Central memory CD8-positive, alpha-beta T cell (primary cell): ENCODE data around the gene PPP2R3B.
A peak's percentile ranks its signal among the peaks of the same experiment; 100 is the strongest.
"Not testable (repeated sequence)": the region's sequence is repeated elsewhere in the genome, so short reads cannot be mapped to it uniquely, and the experiment has no call there.

Source experiments
- ATAC-seq: fragments of 150-1000 bp; cut with Tn5 transposase; replicated peaks from 2 replicates; pipeline ENCODE4 v1.10.0; 2022; ENCODE audit warnings: mild to moderate bottlenecking, moderate FRiP score, moderate number of reproducible peaks; ENCODE audit not compliant: poor library complexity, severe bottlenecking; ENCODE audit errors: extremely low read depth
- DNase-seq, 2 donors: peaks; one replicate each; pipeline ENCODE4 v3.0.0; 2021; ENCODE audit warnings: low spot score in 2 of 2
- H3K27ac Mint-ChIP-seq: one replicate; pipeline ENCODE4 v1.8.0; 2022; ENCODE audit warnings: low read depth, mild to moderate bottlenecking, moderate library complexity, mixed read lengths
- H3K27me3 Mint-ChIP-seq: one replicate; pipeline ENCODE4 v1.8.0; 2022; ENCODE audit warnings: mixed read lengths
- H3K36me3 Mint-ChIP-seq: one replicate; pipeline ENCODE4 v1.8.0; 2022; ENCODE audit warnings: mild to moderate bottlenecking, moderate library complexity, mixed read lengths; ENCODE audit not compliant: insufficient read depth
- H3K4me1 Mint-ChIP-seq: one replicate; pipeline ENCODE4 v1.8.0; 2022; ENCODE audit warnings: mixed read lengths
- H3K4me3 Mint-ChIP-seq: one replicate; pipeline ENCODE4 v1.8.0; 2022; ENCODE audit warnings: mild to moderate bottlenecking, moderate library complexity, mixed read lengths
- H3K9me3 Mint-ChIP-seq: one replicate; pipeline ENCODE4 v1.8.0; 2022; ENCODE audit warnings: mixed read lengths

PPP2R3B gene

DNA sequence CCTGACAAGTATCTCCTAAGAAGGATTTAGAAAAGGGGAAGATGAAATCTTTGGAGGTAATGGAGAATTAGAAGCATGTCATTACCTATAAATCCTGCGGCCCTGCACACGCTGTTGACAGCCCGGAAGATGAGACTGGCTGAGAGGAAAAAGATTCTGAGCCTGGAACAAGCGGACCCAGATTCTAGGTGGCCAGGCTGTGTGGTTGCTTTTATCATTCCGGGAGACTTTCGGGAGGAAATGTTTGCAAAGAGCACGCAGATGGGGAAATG lies 5.8 kb upstream of the PPP2R3B start:
- Mint-ChIP-seq H3K27me3 (no peaks in the 10 kb centered on the region), H3K4me1 (peaks cover 1% of the 10 kb centered on the region), H3K4me3 (no peak overlapping the region), H3K9me3 (no peaks in the 10 kb centered on the region), H3K36me3 (peaks cover 7% of the 10 kb centered on the region), H3K27ac (no peak overlapping the region)
- DNase-seq (no peak), ATAC-seq (no peak)

DNA sequence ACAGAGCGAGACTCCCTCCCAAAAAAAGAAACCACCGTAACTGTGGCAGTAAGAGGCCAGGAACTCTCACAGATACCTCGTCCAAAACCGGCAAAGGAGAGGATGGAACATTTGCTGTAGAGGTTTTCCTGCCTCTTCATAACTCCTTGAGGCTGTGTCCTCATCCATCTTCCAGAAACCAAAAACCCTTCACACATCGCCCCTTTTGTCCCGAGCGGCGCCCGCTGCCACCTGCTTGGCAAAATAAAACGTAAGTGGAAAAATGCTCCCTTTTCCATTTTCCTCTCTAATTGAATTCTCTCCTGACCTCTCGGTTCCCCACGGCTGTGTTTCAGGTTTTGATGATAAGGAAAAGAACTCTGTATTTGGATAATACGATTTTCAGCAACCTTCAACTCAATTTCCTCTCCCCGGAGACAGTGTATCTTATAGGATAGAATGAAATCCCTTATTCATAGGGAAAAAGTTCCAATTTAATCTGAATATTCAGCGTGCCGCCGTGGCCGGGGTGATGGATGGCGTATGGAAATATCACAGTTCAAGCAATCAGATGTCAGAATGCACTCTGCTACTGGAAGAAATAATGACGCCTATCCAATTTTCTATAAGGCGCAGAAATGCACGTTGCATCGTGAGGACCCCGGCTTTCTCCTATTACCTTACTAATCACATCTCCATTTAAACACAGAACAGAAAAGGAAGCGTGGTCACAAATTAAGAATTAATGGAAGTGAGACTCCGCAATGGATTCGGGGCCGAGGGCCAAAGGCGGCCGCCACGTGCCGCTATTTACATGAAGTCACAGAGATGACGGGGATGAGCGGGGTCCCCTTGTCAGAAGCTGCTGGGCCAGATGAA lies 5.2 kb upstream of the PPP2R3B start:
- Mint-ChIP-seq H3K9me3 (no peaks in the 10 kb centered on the region), H3K4me1 (peaks cover 7% of the 10 kb centered on the region), H3K36me3 (peaks cover 12% of the 10 kb centered on the region), H3K27ac (no peak overlapping the region), H3K4me3 (no peak overlapping the region), H3K27me3 (no peaks in the 10 kb centered on the region)
- ATAC-seq: no peak
- no peak for DNase-seq

DNA sequence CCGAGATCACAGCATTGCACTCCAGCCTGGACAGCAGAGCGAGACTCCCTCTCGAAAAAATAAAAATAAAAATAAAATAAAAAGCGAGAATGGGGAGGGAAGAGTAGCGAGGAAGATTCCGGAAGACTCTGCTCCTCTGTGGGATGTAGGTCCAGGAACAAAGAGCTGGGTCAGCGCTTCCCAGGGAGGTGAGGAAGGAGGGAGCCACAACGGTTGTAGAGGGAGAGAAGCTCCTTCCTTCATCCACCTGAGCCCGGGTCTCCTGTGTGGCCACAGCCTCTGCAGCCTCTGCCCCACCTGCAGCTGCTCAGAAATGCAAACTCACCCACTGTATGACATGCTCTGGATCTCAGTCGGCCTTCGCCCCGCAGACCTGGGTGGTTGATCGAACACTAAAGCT lies 3.8 kb upstream of the PPP2R3B start:
- Mint-ChIP-seq H3K4me1 (peaks cover 9% of the 10 kb centered on the region), H3K4me3 (no peak overlapping the region), H3K27me3 (no peaks in the 10 kb centered on the region), H3K27ac (no peak overlapping the region), H3K9me3 (no peaks in the 10 kb centered on the region), H3K36me3 (peaks cover 15% of the 10 kb centered on the region)
- DNase-seq (no peak), ATAC-seq (no peak)

DNA sequence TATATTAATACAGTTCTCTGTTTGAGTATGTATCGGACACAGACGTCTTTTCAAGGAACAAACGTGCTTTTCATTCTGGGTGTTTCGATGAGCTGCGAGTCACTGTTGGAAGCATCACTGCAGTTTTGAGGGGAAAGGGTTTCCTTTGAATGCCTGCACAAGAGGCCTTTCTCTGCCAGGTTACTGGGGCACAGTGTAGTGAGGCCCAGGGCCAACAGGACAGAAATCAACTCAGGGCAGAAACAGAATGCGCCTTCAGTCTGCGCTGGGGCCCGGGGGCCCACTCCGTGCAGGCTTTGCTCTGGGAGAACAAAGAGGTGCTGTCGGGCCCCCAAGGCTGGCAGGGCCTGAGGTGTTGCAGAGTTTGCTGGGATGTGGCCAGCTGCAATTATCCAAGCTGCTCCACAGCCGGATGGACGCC lies 2.3 kb upstream of the PPP2R3B start:
- DNase-seq: no peak
- Mint-ChIP-seq H3K36me3 (peaks cover 15% of the 10 kb centered on the region), H3K27me3 (no peaks in the 10 kb centered on the region), H3K9me3 (no peaks in the 10 kb centered on the region), H3K4me3 (no peak overlapping the region), H3K4me1 (peaks cover 9% of the 10 kb centered on the region), H3K27ac (no peak overlapping the region)
- ATAC-seq: no peak

DNA sequence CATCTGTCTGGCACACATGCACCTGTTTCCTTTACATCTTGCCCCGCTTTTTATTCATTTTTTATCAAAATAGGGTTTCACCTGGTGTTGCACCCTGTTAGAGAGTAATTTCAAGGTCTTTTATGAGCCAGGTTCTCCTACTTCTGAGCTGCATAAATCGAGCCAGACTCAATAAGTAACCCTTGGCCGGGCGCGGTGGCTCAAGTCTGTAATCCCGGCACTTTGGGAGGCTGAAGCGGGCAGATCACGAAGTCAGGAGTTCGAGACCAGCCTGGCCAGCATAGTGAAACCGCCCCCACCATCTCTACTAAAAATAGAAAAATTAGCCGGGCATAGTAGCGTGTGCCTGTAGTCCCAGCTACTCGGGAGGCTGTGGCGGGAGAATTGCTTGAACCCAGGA lies 1.0 kb upstream of the PPP2R3B start:
- peak overlapping the region; percentile 87 for H3K4me3 Mint-ChIP-seq
- no peaks in the 10 kb centered on the region for H3K27me3 Mint-ChIP-seq
- ATAC-seq (no peak), DNase-seq (no peak)
- H3K4me1 Mint-ChIP-seq: peaks cover 9% of the 10 kb centered on the region
- no peaks in the 10 kb centered on the region for H3K9me3 Mint-ChIP-seq
- H3K27ac Mint-ChIP-seq: peak overlapping the region; percentile 98
- peaks cover 15% of the 10 kb centered on the region for H3K36me3 Mint-ChIP-seq

DNA sequence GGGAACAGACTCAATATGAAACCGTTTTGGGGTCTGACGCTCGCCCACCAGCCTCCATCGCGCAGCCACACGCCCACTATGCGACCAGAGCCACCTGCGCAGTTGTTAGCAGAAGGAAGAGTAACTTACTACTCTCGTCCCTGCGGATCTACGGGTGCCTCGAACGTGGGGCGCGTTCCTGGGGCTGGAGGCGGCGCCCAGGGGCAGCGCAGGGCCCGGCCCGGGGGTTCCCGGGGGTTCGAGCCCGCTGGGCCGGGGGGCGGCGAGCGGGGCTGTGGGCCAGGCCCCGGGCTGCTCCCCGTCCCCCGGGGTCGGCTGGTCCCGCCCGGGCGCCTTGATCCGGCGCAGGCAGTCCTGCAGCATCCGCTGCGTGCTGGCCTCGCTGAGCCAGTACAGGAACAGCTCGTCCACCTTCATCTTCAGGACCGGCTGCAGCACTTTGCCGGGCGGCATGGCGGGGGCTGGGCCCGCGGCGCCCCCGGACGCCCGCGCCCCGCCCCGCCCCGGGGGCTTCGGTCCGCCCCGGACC lies 404 bp downstream of the PPP2R3B start:
- Mint-ChIP-seq H3K4me3 (peak overlapping the region; percentile 87), H3K27ac (peak overlapping the region; percentile 98), H3K9me3 (no peaks in the 10 kb centered on the region), H3K36me3 (peaks cover 13% of the 10 kb centered on the region), H3K27me3 (no peaks in the 10 kb centered on the region), H3K4me1 (peaks cover 21% of the 10 kb centered on the region)
- DNase-seq (peak; percentile 18 to 36), ATAC-seq (peak; percentile 13)

DNA sequence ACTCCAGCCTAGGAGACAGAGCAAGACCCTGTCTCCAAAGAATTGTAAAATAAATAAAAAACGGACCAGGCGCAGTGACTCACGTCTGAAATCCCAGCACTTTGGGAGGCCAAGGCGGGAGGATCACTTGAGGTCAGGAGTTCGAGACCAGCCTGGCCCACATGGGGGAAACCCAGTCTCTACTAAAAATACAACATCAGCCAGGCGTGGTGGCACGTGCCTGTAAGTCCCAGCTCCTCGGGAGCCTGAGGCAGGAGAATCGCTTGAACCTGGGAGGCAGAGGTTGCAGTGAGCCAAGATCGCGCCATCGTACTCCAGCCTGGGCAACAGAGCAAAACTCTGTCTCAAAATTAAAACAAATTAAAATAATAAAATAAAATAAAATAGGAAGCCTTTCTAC lies 971 bp downstream of the PPP2R3B start:
- H3K4me1 Mint-ChIP-seq: peaks cover 25% of the 10 kb centered on the region
- peak overlapping the region; percentile 87 for H3K4me3 Mint-ChIP-seq
- H3K36me3 Mint-ChIP-seq: peaks cover 13% of the 10 kb centered on the region
- ATAC-seq, H3K9me3 Mint-ChIP-seq, H3K27me3 Mint-ChIP-seq, DNase-seq: not testable (repeated sequence)
- H3K27ac Mint-ChIP-seq: peak overlapping the region; percentile 73

DNA sequence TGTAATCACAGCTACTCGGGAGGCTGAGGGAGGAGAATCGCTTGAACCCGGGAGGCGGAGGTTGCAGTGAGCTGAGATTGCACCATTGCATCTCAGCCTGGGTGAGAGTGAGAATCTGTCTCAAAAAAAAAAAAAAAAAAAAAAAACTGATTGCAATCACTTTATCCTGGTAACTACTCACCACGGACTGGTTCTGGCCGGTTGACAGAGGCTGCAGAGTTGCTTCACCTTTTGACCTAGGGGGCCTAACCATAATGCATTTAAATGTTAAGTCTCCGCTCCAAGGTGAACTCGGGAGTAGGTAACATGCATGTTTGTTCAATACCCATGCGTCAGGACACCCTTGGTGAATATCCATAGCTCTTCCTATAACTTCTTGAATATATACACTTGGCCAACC lies 1.8 kb downstream of the PPP2R3B start:
- peaks cover 31% of the 10 kb centered on the region for H3K4me1 Mint-ChIP-seq
- peaks cover 13% of the 10 kb centered on the region for H3K36me3 Mint-ChIP-seq
- peak overlapping the region; percentile 87 for H3K4me3 Mint-ChIP-seq
- ATAC-seq (no peak), DNase-seq (no peak)
- no peaks in the 10 kb centered on the region for H3K9me3 Mint-ChIP-seq
- no peaks in the 10 kb centered on the region for H3K27me3 Mint-ChIP-seq
- H3K27ac Mint-ChIP-seq: peak overlapping the region; percentile 73

DNA sequence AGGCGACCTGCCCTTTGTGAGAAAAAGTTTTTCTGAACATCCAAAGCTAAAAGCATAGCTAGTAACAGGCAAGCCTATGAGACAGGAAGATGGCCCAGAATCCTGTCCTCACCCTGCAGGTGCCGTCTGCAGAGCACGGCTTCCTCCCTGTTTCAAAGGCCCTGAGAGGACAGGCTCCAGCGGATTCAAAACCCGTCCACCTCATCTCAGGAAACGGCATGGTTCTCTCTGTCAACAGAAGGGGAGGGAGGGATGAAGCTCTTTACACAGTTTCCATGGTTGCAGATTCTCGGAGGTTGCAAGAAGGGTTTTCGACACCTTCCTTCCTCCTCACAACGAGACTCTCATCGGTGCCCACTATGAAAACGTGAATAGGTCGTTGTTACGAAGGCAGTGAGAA lies 8.3 kb downstream of the PPP2R3B start:
- no peak for ATAC-seq
- no peak overlapping the region for H3K4me3 Mint-ChIP-seq

DNA sequence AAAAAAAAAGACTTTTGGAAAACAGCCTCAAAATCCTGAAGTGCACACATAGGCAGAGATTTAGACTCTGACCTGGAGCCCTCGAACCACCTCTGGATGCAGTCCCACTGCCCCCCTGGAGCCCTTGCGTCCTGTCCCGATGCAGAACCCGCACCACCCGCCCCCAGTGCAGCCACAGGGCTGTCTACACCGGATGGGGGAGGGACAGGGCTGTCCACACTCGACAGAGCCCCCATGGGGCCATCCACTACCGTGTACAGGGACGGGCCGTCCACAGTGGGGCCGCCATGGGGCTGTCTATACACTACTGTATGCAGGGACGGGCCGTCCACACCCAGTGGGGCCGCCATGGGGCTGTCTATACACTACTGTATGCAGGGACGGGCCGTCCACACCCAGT lies 10.5 kb downstream of the PPP2R3B start:
- not testable (repeated sequence) for DNase-seq, H3K4me3 Mint-ChIP-seq, ATAC-seq, H3K36me3 Mint-ChIP-seq, H3K27ac Mint-ChIP-seq, H3K9me3 Mint-ChIP-seq
- H3K4me1 Mint-ChIP-seq: peaks cover 49% of the 10 kb centered on the region
- peaks cover 50% of the 10 kb centered on the region for H3K27me3 Mint-ChIP-seq

More for the DNA sequence above, 8.3 kb downstream of the PPP2R3B start:
- Mint-ChIP-seq H3K36me3 (peaks cover 1% of the 10 kb centered on the region), H3K9me3 (no peaks in the 10 kb centered on the region), H3K4me1 (peaks cover 51% of the 10 kb centered on the region), H3K27ac (no peak overlapping the region), H3K27me3 (peaks cover 36% of the 10 kb centered on the region)
- no peak for DNase-seq

DNA sequence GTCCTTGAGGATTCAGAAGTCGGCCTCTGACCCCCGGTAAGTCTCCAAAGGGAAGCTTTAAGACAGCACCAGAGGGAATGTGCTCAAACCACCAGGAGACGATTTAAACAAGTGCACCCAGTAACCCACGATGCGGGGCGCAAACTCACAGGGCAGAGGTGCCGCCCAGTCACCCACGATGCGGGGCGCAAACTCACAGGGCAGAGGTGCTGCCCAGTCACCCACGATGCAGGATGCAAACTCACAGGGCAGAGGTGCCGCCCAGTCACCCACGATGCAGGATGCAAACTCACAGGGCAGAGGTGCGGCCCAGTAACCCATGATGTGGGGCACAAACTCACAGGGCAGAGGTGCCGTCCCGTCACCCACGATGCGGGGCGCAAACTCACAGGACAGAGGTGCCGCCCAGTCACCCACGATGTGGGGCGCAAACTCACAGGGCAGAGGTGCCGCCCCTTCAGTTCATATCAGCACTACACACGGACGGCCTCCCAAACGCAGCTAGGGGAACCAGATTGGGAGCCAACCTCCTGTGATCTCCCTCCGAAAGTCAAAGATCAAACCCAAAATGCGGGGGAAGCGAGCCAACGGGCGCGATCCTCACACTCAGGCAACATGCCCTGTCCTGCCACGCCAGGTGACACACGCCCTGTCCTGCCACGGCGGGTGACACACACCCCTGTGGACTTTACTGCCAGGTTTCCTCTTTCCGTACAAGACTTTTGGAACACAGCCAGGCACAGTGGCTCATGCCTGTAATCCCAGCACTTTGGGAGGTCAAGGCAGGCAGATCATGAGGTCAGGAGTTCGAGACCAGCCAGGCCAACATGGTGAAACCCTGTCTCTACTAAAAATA lies 11.3 kb downstream of the PPP2R3B start:
- no peaks in the 10 kb centered on the region for H3K9me3 Mint-ChIP-seq
- no peak for ATAC-seq
- no peak overlapping the region for H3K27ac Mint-ChIP-seq
- peaks cover 46% of the 10 kb centered on the region for H3K4me1 Mint-ChIP-seq
- peak overlapping the region; percentile 67 for H3K4me3 Mint-ChIP-seq
- no peak for DNase-seq
- H3K27me3 Mint-ChIP-seq: peaks cover 50% of the 10 kb centered on the region
- peaks cover 1% of the 10 kb centered on the region for H3K36me3 Mint-ChIP-seq

DNA sequence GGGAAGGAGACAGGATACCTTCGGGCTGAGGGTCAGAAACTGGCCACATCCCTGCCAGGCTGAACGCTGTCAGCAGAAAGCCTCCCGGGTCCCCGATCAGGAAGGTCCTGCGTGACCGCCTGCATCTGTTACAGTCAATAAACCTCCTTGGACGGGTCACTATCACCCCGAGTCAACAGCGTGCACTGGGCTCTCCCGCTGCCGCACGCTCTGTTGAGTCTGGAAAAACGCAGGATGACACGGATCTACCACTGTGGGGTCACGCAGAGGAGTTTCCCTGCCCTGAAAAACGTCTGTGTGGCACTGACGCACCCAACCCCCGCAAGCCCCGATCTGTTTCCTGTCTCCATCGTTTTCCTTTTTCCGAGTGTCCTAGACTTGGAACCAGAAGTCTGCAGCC lies 12.1 kb downstream of the PPP2R3B start:
- no peak for ATAC-seq
- DNase-seq: no peak
- Mint-ChIP-seq H3K9me3 (no peaks in the 10 kb centered on the region), H3K4me1 (peaks cover 38% of the 10 kb centered on the region), H3K27ac (no peak overlapping the region), H3K36me3 (peaks cover 4% of the 10 kb centered on the region), H3K4me3 (peak overlapping the region; percentile 67), H3K27me3 (peaks cover 50% of the 10 kb centered on the region)
